C4-2B (cell line): Measurements from ENCODE around the gene KANK3.
A peak's percentile ranks its signal among the peaks of the same experiment; 100 is the strongest.

Source experiments
- H3K27ac ChIP-seq: fragments of 450-650 bp; 2 replicates; pipeline ENCODE4 v1.5.1; 2017
- ZFX ChIP-seq: fragments of 450-650 bp; IDR thresholded peaks from 2 replicates; pipeline ENCODE4 v1.6.1; 2017
- TF ChIP-seq, protein P1 (sequence below): fragments of 450-650 bp; conservative IDR thresholded peaks from 2 replicates; pipeline ENCODE4 v1.5.1; 2017; ENCODE audit warnings: mild to moderate bottlenecking

Gene KANK3

DNA sequence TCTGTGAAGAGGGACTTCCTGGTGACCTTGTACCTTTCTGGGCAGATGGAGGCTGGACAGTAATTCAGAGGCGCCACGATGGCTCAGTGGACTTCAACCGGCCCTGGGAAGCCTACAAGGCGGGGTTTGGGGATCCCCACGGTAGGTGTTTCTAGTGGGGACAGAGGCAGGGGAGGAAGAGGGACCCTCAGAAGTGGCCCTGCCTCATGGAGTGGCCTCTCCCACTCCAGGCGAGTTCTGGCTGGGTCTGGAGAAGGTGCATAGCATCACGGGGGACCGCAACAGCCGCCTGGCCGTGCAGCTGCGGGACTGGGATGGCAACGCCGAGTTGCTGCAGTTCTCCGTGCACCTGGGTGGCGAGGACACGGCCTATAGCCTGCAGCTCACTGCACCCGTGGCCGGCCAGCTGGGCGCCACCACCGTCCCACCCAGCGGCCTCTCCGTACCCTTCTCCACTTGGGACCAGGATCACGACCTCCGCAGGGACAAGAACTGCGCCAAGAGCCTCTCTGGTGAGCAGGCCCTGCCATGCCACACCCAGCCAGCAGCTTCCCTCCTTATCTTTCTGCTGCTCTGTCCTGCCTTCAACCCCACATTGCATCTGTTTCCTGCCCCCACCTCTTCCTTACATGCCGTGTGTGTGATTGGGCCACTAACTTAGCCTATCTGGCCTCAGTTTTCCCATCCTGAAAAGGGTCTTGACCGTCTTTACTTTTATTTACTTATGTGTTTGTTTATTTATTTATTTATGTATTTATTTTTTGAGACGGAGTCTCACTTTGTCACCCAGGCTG lies 28.1 kb upstream of the KANK3 start:
- H3K27ac ChIP-seq = no peak overlapping the region
- TF ChIP-seq ZFX = no peak
- TF ChIP-seq, protein P1, sequence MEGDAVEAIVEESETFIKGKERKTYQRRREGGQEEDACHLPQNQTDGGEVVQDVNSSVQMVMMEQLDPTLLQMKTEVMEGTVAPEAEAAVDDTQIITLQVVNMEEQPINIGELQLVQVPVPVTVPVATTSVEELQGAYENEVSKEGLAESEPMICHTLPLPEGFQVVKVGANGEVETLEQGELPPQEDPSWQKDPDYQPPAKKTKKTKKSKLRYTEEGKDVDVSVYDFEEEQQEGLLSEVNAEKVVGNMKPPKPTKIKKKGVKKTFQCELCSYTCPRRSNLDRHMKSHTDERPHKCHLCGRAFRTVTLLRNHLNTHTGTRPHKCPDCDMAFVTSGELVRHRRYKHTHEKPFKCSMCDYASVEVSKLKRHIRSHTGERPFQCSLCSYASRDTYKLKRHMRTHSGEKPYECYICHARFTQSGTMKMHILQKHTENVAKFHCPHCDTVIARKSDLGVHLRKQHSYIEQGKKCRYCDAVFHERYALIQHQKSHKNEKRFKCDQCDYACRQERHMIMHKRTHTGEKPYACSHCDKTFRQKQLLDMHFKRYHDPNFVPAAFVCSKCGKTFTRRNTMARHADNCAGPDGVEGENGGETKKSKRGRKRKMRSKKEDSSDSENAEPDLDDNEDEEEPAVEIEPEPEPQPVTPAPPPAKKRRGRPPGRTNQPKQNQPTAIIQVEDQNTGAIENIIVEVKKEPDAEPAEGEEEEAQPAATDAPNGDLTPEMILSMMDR = no peak

GRCh38 chr19:8370176-8371010 lies 27.3 kb upstream of the KANK3 start:
- no peak overlapping the region for H3K27ac ChIP-seq
- TF ChIP-seq ZFX = no peak
- TF ChIP-seq, protein P1 = no peak

GRCh38 chr19:8367327-8368001 lies 24.4 kb upstream of the KANK3 start:
- H3K27ac ChIP-seq = 0 out of 2 replicates have a peak overlapping the region, but pooled peaks have one; percentile 3
- no peak for TF ChIP-seq ZFX
- TF ChIP-seq, protein P1 = no peak

GRCh38 chr19:8366961-8367326 lies 23.9 kb upstream of the KANK3 start:
- TF ChIP-seq ZFX = no peak
- TF ChIP-seq, protein P1 = no peak
- 0 out of 2 replicates have a peak overlapping the region, but pooled peaks have one; percentile 3 for H3K27ac ChIP-seq

DNA sequence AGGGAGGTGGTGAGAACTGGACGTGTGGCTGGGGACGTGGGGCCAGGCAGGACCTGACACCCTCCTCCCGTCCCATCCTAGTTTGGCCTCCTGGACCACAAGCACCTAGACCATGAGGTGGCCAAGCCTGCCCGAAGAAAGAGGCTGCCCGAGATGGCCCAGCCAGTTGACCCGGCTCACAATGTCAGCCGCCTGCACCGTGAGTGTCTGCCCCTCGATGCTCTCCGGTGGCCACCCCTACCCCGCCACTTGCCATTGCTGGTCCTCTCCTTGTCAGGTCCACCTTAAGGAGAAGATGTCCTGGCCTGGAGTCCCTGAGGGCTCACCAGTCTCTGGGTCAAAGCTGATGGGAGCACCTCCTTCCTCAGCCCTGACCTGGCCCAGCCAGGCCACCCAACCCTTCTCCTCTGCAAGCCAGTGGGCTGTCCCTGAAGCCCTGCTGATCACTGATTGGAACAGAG lies 23.1 kb upstream of the KANK3 start:
- no peak for TF ChIP-seq ZFX
- TF ChIP-seq, protein P1 = no peak
- H3K27ac ChIP-seq = no peak overlapping the region

DNA sequence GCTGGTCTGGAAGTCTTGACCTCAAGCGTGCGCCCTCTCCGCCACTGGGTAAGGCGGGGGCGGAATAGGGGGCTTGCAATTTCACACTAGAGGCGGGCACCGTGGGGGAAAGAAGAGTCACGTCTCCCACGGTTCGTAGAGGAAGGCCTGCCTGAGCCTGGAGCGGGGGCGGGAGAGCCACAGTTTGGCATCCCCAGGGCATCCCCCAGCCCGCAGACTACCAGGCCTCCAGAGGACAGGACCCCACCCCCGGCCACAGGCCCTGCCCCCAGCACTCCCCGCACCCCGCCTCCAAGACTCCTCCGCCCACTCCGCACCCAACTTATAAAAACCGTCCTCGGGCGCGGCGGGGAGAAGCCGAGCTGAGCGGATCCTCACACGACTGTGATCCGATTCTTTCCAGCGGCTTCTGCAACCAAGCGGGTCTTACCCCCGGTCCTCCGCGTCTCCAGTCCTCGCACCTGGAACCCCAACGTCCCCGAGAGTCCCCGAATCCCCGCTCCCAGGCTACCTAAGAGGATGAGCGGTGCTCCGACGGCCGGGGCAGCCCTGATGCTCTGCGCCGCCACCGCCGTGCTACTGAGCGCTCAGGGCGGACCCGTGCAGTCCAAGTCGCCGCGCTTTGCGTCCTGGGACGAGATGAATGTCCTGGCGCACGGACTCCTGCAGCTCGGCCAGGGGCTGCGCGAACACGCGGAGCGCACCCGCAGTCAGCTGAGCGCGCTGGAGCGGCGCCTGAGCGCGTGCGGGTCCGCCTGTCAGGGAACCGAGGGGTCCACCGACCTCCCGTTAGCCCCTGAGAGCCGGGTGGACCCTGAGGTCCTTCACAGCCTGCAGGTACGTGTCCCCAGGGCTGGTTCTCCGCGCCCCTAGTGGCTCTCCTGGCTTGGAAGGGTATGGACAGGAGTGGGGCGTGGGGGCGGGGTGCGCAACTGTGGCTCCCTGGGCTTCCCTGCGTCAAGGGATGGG lies 21.0 kb upstream of the KANK3 start, which contains the start of gene ANGPTL4:
TSS of gene ANGPTL4 (plus strand) at position 353 of the 969 bp plus-strand sequence. CDS start at position 520, 167 bp downstream.
- TF ChIP-seq ZFX = no peak
- TF ChIP-seq, protein P1 = no peak
- peak within 1 kb of the TSS; percentile 69 for H3K27ac ChIP-seq
